Right atrium auricular region (tissue), 2 donors: ENCODE results near the gene DNAJC5G. TPM values are rescaled to one million over a fixed set of nuclear protein-coding genes. Genes with fewer than 3 reads are reported as not detected.
"Not testable (repeated sequence)": the region's sequence is repeated elsewhere in the genome, so short reads cannot be mapped to it uniquely, and the experiment has no call there.

Source experiments
- DNase-seq: peaks from one replicate; pipeline ENCODE4 v3.0.0-alpha.2; 2019; ENCODE audit warnings: low spot score
- H3K27ac ChIP-seq, 2 donors: fragments of 200-600 bp; sonication (generic); 1 replicate in 1 of 2; 2 replicates in 1 of 2; pipeline ENCODE4 v1.5.1; 2016 to 2019
- H3K27me3 ChIP-seq, 2 donors: fragments of 200-600 bp; sonication (generic); one replicate each; pipeline versions ENCODE4 v1.5.1 to v1.6.0; 2017 to 2019
- H3K36me3 ChIP-seq: fragments of 200-600 bp; sonication (generic); one replicate; pipeline ENCODE4 v1.5.1; 2016
- H3K4me1 ChIP-seq, 2 donors: fragments of 200-600 bp; sonication (generic); one replicate each; pipeline versions ENCODE4 v1.5.1 to v1.6.0; 2017 to 2019
- H3K4me3 ChIP-seq, 2 donors: fragments of 200-600 bp; sonication (generic); 1 replicate in 1 of 2; 2 replicates in 1 of 2; pipeline ENCODE4 v1.5.1; 2017 to 2019; ENCODE audit warnings: mild to moderate bottlenecking in 1 of 2, moderate library complexity in 1 of 2
- H3K9me3 ChIP-seq, 2 donors: fragments of 200-600 bp; sonication (generic); one replicate each; pipeline ENCODE4 v1.5.1; 2019
- CTCF ChIP-seq, 2 donors: fragments of 200-600 bp; sonication (generic); IDR thresholded peaks; one replicate each; pipeline ENCODE4 v1.5.1; 2019; ENCODE audit warnings: antibody characterized with exemption in 2 of 2
- total RNA-seq, 2 donors: library from RNA; depleted of rRNA; stranded (reverse); fragments of >200 nt; gene quantifications; one replicate each; pipeline ENCODE4 v1.1.0, GENCODE V29; 2016

DNAJC5G gene
- total RNA-seq, 2 donors from 2014 or later, result 0.59 to 0.94 TPM

DNA sequence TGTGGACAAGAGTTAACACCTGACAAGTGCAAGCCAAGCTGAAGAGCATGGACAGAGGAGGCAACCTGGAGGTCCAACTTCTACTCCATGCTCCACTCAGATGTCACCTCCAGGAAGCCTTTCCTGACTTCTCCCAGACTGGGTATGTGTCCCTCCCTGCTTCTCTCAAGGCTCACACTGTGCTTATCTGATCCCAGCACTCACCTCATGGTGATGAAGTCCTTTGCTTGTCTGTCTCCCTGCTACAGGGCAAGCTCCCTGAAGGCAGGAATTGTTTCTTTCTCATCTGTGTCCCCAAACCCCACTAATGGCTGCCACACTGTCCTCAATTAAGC lies 9.7 kb upstream of the DNAJC5G start:
- Histone ChIP-seq H3K4me3 (no peak overlapping the region), H3K27me3 (peaks cover 0 to 18% of the 10 kb centered on the region in 2 donors), H3K27ac (peak overlapping the region; percentile 9 to 72), H3K36me3 (no peaks in the 10 kb centered on the region), H3K9me3 (no peaks in the 10 kb centered on the region), H3K4me1 (peaks cover 0 to 44% of the 10 kb centered on the region in 2 donors)
- no peak for TF ChIP-seq CTCF (IDR thresholded peaks at IDR 0.05)
- DNase-seq, result no peak

GRCh38 chr2:27268296-27268695 lies 6.9 kb upstream of the DNAJC5G start:
- not testable (repeated sequence) for H3K9me3 ChIP-seq, H3K36me3 ChIP-seq, H3K27ac ChIP-seq, H3K27me3 ChIP-seq, H3K4me3 ChIP-seq, DNase-seq
- peaks cover 0 to 43% of the 10 kb centered on the region in 2 donors for H3K4me1 ChIP-seq

DNA sequence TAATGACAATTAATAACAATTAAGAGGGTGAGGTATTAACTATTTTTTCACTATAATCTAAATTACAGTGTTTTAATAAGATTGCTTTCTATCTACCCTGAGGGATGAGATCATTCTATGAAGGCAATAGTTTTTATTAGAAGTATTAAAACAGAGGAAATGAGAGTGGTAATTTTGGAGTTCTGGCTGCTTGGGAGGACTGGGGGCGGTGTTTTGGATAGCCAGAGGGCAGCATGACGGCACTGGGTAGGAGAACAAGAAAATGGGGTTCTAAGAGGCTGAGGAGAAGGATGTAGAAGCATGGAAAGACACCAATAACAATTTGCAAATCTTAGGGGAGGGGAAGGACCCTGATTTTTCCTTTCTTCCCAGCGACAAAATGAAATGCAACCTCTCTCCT lies 5.1 kb upstream of the DNAJC5G start:
- no peak for TF ChIP-seq CTCF (IDR thresholded peaks at IDR 0.05)
- Histone ChIP-seq H3K4me1 (peaks cover 0 to 30% of the 10 kb centered on the region in 2 donors), H3K9me3 (no peaks in the 10 kb centered on the region), H3K27me3 (no peaks in the 10 kb centered on the region), H3K4me3 (no peak overlapping the region), H3K27ac (no peak overlapping the region), H3K36me3 (no peaks in the 10 kb centered on the region)
- DNase-seq, result no peak

- DNase-seq, result no peak
- no peaks in the 10 kb centered on the region for H3K9me3 ChIP-seq
- H3K4me1 ChIP-seq, result peaks cover 0 to 26% of the 10 kb centered on the region in 2 donors
- no peaks in the 10 kb centered on the region for H3K27me3 ChIP-seq
- H3K27ac ChIP-seq, result peak overlapping the region; percentile 76 to 78
- no peaks in the 10 kb centered on the region for H3K36me3 ChIP-seq
- no peak for TF ChIP-seq CTCF (IDR thresholded peaks at IDR 0.05)
- H3K4me3 ChIP-seq, result no peak overlapping the region
Measured at GRCh38 chr2:27270670-27271069, 4.6 kb upstream of the DNAJC5G start.

GRCh38 chr2:27271631-27272340 lies 3.4 kb upstream of the DNAJC5G start:
- DNase-seq, result no peak
- Histone ChIP-seq H3K36me3 (no peaks in the 10 kb centered on the region), H3K4me3 (no peak overlapping the region), H3K27ac (peak overlapping the region; percentile 76 to 78), H3K4me1 (peaks cover 0 to 26% of the 10 kb centered on the region in 2 donors), H3K27me3 (no peaks in the 10 kb centered on the region), H3K9me3 (no peaks in the 10 kb centered on the region)
- no peak for TF ChIP-seq CTCF (IDR thresholded peaks at IDR 0.05)

GRCh38 chr2:27272537-27273522 lies 2.4 kb upstream of the DNAJC5G start:
- H3K27ac ChIP-seq, result peak overlapping the region; percentile 76 to 78
- H3K4me1 ChIP-seq, result peaks cover 0 to 26% of the 10 kb centered on the region in 2 donors
- DNase-seq, H3K27me3 ChIP-seq, H3K9me3 ChIP-seq, H3K36me3 ChIP-seq, H3K4me3 ChIP-seq: not testable (repeated sequence)
